ENCODE measurements around the gene SFXN4. TPM values are rescaled to one million over a fixed set of nuclear protein-coding genes. Genes with fewer than 3 reads are reported as not detected.
"Not testable (repeated sequence)": the region's sequence is repeated elsewhere in the genome, so short reads cannot be mapped to it uniquely, and the experiment has no call there.

The SFXN4 gene
- total and polyA plus RNA-seq, 7 donors, result 14.8 to 48.3 (median 19.7) TPM

DNA sequence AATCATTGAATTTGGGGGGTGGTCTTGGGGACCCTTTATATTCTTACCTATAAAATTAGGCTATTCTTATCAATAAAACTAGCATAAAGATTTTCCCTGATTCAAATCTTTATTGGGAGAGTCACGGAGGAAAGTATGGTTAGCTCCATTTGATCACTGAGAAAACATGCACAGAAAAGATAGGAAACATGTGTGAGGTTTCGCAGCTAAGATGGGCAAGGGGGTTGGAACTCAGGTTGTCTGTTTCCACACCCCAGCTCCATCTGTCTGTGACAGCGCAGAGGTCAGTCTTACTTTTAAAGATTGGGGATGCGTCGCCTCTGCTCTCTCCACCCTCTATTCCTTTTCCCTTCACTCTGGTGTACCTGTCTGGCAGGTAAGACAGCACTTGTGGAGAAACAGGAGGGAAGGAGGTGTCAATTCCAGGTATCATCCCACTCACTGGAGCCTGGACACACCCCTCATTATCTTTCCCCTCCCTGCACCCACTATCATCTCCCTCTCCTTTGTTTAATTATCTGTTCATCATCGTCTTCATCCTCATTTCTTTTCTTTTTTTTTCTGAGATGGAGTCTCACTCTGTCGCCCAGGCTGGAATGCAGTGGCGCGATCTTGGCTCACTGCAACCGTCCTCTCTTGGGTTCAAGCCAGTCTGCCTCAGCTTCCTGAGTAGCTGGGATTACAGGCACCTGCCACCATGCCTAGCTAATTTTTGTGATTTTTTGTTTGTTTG, 64.0 kb downstream of the SFXN4 start:
- WGBS, 2 donors, result 81 to 89% methylated on average over 10 of the region's 10 CpGs
- H3K4me1 ChIP-seq, result peaks cover 0 to 18% (median 14%) of the 10 kb centered on the region in 4 donors
- peak; percentile 49 for DNase-seq
- no peaks in the 10 kb centered on the region for H3K27me3 ChIP-seq
- H3K4me3 ChIP-seq, result no peak overlapping the region
- no peak overlapping the region for H3K27ac ChIP-seq
- intact Hi-C loops (cut with DNase I), result no loop called here
- TF ChIP-seq EP300 (IDR thresholded peaks at IDR 0.05) (no peak), CTCF (IDR thresholded peaks at IDR 0.05) (no peak), POLR2A (IDR thresholded peaks at IDR 0.05) (no peak), POLR2AphosphoS5 (IDR thresholded peaks at IDR 0.05) (no peak)
- H3K9me3 ChIP-seq, result no peaks in the 10 kb centered on the region
- H3K36me3 ChIP-seq, result no peaks in the 10 kb centered on the region

DNA sequence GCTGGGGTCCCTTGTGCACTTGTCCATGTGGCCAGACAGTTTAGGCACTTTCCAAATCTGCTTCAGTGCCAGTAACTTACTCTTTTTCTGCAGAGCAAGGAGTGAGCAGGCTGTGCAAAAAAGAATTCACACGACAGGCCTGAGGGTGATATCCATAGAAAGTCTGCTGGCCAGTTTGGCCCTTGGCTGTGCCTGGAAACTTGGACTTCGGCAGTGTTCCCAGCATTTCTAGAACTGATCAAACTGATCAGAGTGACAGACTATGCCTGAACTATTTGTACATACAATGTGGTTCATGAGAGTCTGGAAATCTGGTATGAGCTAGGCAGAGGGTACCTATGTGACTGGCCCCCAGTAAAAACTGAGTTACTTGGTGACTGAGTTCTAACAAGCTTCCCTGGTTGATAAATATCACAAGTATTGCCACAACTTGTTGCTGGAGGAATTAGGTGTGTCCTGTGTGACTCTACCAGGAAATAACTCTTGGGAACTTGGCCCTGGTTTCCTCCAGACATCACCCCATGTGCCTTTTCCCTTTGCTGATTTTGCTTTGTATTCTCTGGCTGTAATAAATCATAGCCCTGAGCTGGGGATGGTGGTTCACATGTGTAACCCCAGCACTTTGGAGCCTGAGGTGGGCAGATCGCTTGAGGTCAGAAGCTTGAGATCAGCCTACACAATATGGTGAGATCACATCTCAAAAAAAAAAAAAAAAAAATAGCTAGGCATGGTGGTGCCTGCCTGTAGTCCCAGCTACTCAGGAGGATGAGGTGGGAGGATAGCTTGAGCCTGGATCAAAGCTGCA, 64.9 kb downstream of the SFXN4 start:
- intact Hi-C loops (cut with DNase I), result no loop called here

GRCh38 chr10:119098576-119098975, 66.9 kb downstream of the SFXN4 start:
- Histone ChIP-seq H3K27me3 (no peaks in the 10 kb centered on the region), H3K4me3 (no peak overlapping the region), H3K27ac (no peak overlapping the region), H3K36me3 (no peaks in the 10 kb centered on the region), H3K9me3 (no peaks in the 10 kb centered on the region), H3K4me1 (peaks cover 0 to 3% (median 0%) of the 10 kb centered on the region in 4 donors)
- WGBS, 2 donors, result 95 to 97% methylated on average over 3 of the region's 3 CpGs
- DNase-seq, result peak; percentile 11
- no peak for TF ChIP-seq POLR2AphosphoS5 (IDR thresholded peaks at IDR 0.05)
- TF ChIP-seq POLR2A (IDR thresholded peaks at IDR 0.05), result no peak
- no peak for TF ChIP-seq CTCF (IDR thresholded peaks at IDR 0.05)
- no peak for TF ChIP-seq EP300 (IDR thresholded peaks at IDR 0.05)
- intact Hi-C loops (cut with DNase I), result no loop called here

More for the DNA sequence above, 64.9 kb downstream of the SFXN4 start:
- peak overlapping the region in 1 of 4 donors; percentile 42 for H3K27ac ChIP-seq
- no peaks in the 10 kb centered on the region for H3K36me3 ChIP-seq
- no peaks in the 10 kb centered on the region for H3K9me3 ChIP-seq
- TF ChIP-seq EP300 (IDR thresholded peaks at IDR 0.05), result no peak
- no peak for TF ChIP-seq CTCF (IDR thresholded peaks at IDR 0.05)
- no peak for TF ChIP-seq POLR2A (IDR thresholded peaks at IDR 0.05)
- no peak for TF ChIP-seq POLR2AphosphoS5 (IDR thresholded peaks at IDR 0.05)
- peak; percentile 18 for DNase-seq
- H3K4me3 ChIP-seq, result no peak overlapping the region
- peaks cover 0 to 11% (median 11%) of the 10 kb centered on the region in 4 donors for H3K4me1 ChIP-seq
- H3K27me3 ChIP-seq, result no peaks in the 10 kb centered on the region
- 29 to 73% methylated on average over 3 of the region's 3 CpGs for WGBS, 2 donors

- H3K9me3 ChIP-seq; H3K27me3 ChIP-seq; H3K36me3 ChIP-seq; intact Hi-C loops (cut with DNase I); H3K4me1 ChIP-seq; H3K27ac ChIP-seq; H3K4me3 ChIP-seq: not testable (repeated sequence)
- WGBS, 2 donors, result 96 to 97% methylated on average over 12 of the region's 12 CpGs
- DNase-seq, result peak; percentile 7
Measured at GRCh38 chr10:119096641-119097415, 68.7 kb downstream of the SFXN4 start.

DNA sequence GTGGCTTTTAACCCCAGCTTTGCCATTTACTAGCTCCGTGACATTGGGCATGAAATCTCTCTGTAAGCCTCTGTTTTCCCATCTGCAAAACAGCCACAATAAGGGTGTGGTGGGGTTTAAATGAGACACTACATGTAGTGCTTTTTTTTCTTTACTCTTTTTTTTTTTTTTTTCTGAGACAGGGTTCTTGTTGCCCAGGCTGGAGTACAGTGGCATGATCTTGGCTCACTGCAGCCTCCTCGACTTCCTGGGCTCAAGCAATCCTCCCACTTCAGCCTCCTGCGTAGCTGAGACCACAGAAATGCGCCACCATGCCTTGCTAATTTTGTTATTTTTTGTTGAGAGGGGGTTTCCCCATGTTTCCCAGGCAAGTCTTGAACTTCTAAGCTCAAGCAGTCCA, 69.9 kb downstream of the SFXN4 start:
- Histone ChIP-seq H3K4me1 (peaks cover 0 to 8% (median 0%) of the 10 kb centered on the region in 4 donors), H3K27ac (no peak overlapping the region), H3K9me3 (no peaks in the 10 kb centered on the region), H3K4me3 (no peak overlapping the region), H3K36me3 (no peaks in the 10 kb centered on the region), H3K27me3 (no peaks in the 10 kb centered on the region)
- TF ChIP-seq POLR2AphosphoS5 (IDR thresholded peaks at IDR 0.05) (no peak), CTCF (IDR thresholded peaks at IDR 0.05) (no peak), EP300 (IDR thresholded peaks at IDR 0.05) (no peak), POLR2A (IDR thresholded peaks at IDR 0.05) (no peak)
- DNase-seq, result peak; percentile 3
- WGBS, 2 donors, result 70 to 90% methylated on average over 4 of the region's 4 CpGs
- intact Hi-C loops (cut with DNase I), result no loop called here
